ENCODE data around the gene NDUFB7.

DNA sequence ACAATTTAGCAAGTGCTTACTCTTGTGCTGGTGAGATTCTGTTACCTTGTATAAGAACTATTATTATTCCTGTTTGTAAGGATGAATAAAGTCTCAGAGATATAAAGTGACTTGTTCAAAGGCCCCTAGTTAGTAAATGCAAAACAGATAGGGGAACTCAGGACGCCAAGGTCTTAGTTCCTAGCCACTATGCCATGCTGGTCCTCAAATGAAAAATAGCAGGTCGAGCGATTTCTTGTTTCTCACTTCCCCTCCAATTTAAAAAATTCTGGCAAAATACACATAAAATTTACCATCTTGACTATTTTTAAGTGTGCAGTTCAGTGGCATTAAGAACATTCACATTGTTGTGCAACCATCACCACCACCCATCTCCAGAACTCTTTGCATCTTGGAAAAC, 41.4 kb downstream of the NDUFB7 start:
- TF ChIP-seq GATA2 (IDR thresholded peaks at IDR 0.05; ENCODE audit: low read depth, low read length) = no peak
- no peak for TF ChIP-seq GATA3 (IDR thresholded peaks at IDR 0.05; ENCODE audit: low read depth, low read length)

Measured in SH-SY5Y (cell line).